ENCODE results near the gene SHPK. TPM values are rescaled to one million over a fixed set of nuclear protein-coding genes. Genes with fewer than 3 reads are reported as not detected.

The SHPK gene
- total RNA-seq, 4 donors from 2014 or later = 5.8 to 83.8 (median 44.9) TPM

- H3K27ac ChIP-seq = no peak overlapping the region
- H3K36me3 ChIP-seq = peaks cover 0 to 23% (median 0%) of the 10 kb centered on the region in 3 donors
- no peaks in the 10 kb centered on the region for H3K9me3 ChIP-seq
- DNase-seq = no peak
- H3K4me1 ChIP-seq = peaks cover 0 to 8% (median 2%) of the 10 kb centered on the region in 4 donors
- H3K4me3 ChIP-seq = no peak overlapping the region
- H3K27me3 ChIP-seq = no peaks in the 10 kb centered on the region
- no peak for TF ChIP-seq POLR2A (IDR thresholded peaks at IDR 0.05)
- no peak for TF ChIP-seq CTCF (IDR thresholded peaks at IDR 0.05)
These were observed 5.9 kb upstream of the SHPK start for GRCh38 chr17:3641717-3642486.

- no peak overlapping the region for H3K27ac ChIP-seq
- no peaks in the 10 kb centered on the region for H3K27me3 ChIP-seq
- no peak overlapping the region for H3K4me3 ChIP-seq
- H3K4me1 ChIP-seq = peaks cover 0 to 8% (median 0%) of the 10 kb centered on the region in 4 donors
- no peak for TF ChIP-seq POLR2A (IDR thresholded peaks at IDR 0.05)
- H3K9me3 ChIP-seq = no peaks in the 10 kb centered on the region
- DNase-seq = no peak
- H3K36me3 ChIP-seq = peaks cover 0 to 21% (median 0%) of the 10 kb centered on the region in 3 donors
These were observed 5.0 kb upstream of the SHPK start for GRCh38 chr17:3641014-3641413.

GRCh38 chr17:3639981-3640596 is 4.0 kb upstream of the SHPK start:
- H3K27ac ChIP-seq = no peak overlapping the region
- H3K27me3 ChIP-seq = no peaks in the 10 kb centered on the region
- no peak overlapping the region for H3K4me3 ChIP-seq
- no peak for DNase-seq
- peaks cover 0 to 19% (median 0%) of the 10 kb centered on the region in 3 donors for H3K36me3 ChIP-seq
- H3K9me3 ChIP-seq = no peaks in the 10 kb centered on the region
- no peak for TF ChIP-seq CTCF (IDR thresholded peaks at IDR 0.05)
- no peak for TF ChIP-seq POLR2A (IDR thresholded peaks at IDR 0.05)
- H3K4me1 ChIP-seq = peaks cover 0 to 13% (median 2%) of the 10 kb centered on the region in 4 donors

- peak overlapping the region; percentile 76 to 97 (median 88) for H3K4me3 ChIP-seq
- no peaks in the 10 kb centered on the region for H3K9me3 ChIP-seq
- peak overlapping the region; percentile 89 to 97 (median 96) for H3K27ac ChIP-seq
- peaks cover 0 to 11% (median 0%) of the 10 kb centered on the region in 3 donors for H3K36me3 ChIP-seq
- DNase-seq = no peak
- TF ChIP-seq CTCF (IDR thresholded peaks at IDR 0.05) (no peak), POLR2A (IDR thresholded peaks at IDR 0.05) (no peak)
- H3K27me3 ChIP-seq = no peaks in the 10 kb centered on the region
- peaks cover 4 to 26% (median 4%) of the 10 kb centered on the region in 4 donors for H3K4me1 ChIP-seq
These were observed 891 bp upstream of the SHPK start for GRCh38 chr17:3636908-3637373.

- Histone ChIP-seq H3K4me3 (peak overlapping the region; percentile 76 to 97 (median 88)), H3K4me1 (peaks cover 4 to 26% (median 4%) of the 10 kb centered on the region in 4 donors), H3K9me3 (no peaks in the 10 kb centered on the region), H3K27ac (peak overlapping the region; percentile 89 to 97 (median 96)), H3K36me3 (peaks cover 0 to 17% (median 0%) of the 10 kb centered on the region in 3 donors), H3K27me3 (no peaks in the 10 kb centered on the region)
- DNase-seq = peak in 2 of 3 donors; percentile 76 to 80
- peak in 1 of 6 experiments; percentile 4 for TF ChIP-seq CTCF (IDR thresholded peaks at IDR 0.05)
- TF ChIP-seq POLR2A (IDR thresholded peaks at IDR 0.05) = no peak
These were observed 436 bp downstream of the SHPK start for GRCh38 chr17:3635474-3636153.
